Liver (tissue), 3 donors: ENCODE data around the gene GDF2.

ENCODE experiments used
- FOXA1 ChIP-seq: IDR thresholded peaks from 2 replicates; pipeline ENCODE4 v1.6.1; 2016; ENCODE audit warnings: antibody characterized with exemption
- GABPA ChIP-seq, 2 donors: IDR thresholded peaks in 1 of 2; conservative IDR thresholded peaks in 1 of 2; 2 replicates each; pipeline ENCODE4 v1.6.1; 2016; ENCODE audit warnings: antibody characterized with exemption in 2 of 2, mild to moderate bottlenecking in 1 of 2, moderate library complexity in 1 of 2
- NR2F2 ChIP-seq: IDR thresholded peaks from 2 replicates; pipeline ENCODE4 v1.6.1; 2016; ENCODE audit warnings: antibody characterized with exemption
- RAD21 ChIP-seq, 2 donors: IDR thresholded peaks; 2 replicates each; pipeline ENCODE4 v1.6.1; 2016; ENCODE audit warnings: antibody characterized with exemption in 2 of 2, mild to moderate bottlenecking in 2 of 2
- RXRA ChIP-seq, 2 donors: IDR thresholded peaks; 2 replicates each; pipeline ENCODE4 v1.6.1; 2017 to 2018; ENCODE audit warnings: antibody characterized with exemption in 2 of 2, mild to moderate bottlenecking in 1 of 2
- SP1 ChIP-seq: IDR thresholded peaks from 2 replicates; pipeline ENCODE4 v1.6.1; 2018; ENCODE audit warnings: antibody characterized with exemption, mild to moderate bottlenecking
- YY1 ChIP-seq: IDR thresholded peaks from 2 replicates; pipeline ENCODE4 v1.6.1; 2016; ENCODE audit warnings: antibody characterized with exemption, mild to moderate bottlenecking
- TF ChIP-seq, protein P1 (sequence below): fragments of 150-350 bp; IDR thresholded peaks from 2 replicates; pipeline ENCODE4 v1.5.1; 2017; ENCODE audit warnings: improper control_type of control experiment, low read depth, low read length; ENCODE audit not compliant: missing input control
- TF ChIP-seq, protein P2 (sequence below): IDR thresholded peaks from 2 replicates; pipeline ENCODE4 v1.6.1; 2016; ENCODE audit warnings: antibody characterized with exemption, mild to moderate bottlenecking
- TF ChIP-seq, protein P3 (sequence below): IDR thresholded peaks from 2 replicates; pipeline ENCODE4 v1.6.1; 2016; ENCODE audit warnings: antibody characterized with exemption
- donor health status: healthy.
- donor health status: healthy.

DNA sequence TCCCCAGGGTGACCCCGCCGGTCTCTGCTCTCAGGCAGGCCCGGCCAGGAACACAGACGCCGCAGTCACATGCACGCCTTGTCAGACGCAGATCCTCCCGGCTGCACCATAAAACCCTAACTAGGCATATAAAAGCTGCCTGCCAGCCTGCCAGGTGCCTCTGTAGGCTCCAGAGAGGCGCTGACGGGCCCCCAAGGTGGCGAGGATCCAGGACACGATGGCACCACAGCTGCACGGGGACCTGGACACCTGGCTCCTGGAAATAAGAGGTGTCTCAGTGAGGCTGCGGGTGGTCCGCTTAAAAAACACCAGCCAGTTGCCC, 44.1 kb upstream of the GDF2 start:
- TF ChIP-seq, protein P1, sequence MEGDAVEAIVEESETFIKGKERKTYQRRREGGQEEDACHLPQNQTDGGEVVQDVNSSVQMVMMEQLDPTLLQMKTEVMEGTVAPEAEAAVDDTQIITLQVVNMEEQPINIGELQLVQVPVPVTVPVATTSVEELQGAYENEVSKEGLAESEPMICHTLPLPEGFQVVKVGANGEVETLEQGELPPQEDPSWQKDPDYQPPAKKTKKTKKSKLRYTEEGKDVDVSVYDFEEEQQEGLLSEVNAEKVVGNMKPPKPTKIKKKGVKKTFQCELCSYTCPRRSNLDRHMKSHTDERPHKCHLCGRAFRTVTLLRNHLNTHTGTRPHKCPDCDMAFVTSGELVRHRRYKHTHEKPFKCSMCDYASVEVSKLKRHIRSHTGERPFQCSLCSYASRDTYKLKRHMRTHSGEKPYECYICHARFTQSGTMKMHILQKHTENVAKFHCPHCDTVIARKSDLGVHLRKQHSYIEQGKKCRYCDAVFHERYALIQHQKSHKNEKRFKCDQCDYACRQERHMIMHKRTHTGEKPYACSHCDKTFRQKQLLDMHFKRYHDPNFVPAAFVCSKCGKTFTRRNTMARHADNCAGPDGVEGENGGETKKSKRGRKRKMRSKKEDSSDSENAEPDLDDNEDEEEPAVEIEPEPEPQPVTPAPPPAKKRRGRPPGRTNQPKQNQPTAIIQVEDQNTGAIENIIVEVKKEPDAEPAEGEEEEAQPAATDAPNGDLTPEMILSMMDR, result no peak
- no peak for TF ChIP-seq GABPA (IDR thresholded peaks at IDR 0.05 in 1 of 2, conservative IDR thresholded peaks at IDR 0.05 in 1 of 2)
- TF ChIP-seq YY1, result no peak
- TF ChIP-seq, protein P2, sequence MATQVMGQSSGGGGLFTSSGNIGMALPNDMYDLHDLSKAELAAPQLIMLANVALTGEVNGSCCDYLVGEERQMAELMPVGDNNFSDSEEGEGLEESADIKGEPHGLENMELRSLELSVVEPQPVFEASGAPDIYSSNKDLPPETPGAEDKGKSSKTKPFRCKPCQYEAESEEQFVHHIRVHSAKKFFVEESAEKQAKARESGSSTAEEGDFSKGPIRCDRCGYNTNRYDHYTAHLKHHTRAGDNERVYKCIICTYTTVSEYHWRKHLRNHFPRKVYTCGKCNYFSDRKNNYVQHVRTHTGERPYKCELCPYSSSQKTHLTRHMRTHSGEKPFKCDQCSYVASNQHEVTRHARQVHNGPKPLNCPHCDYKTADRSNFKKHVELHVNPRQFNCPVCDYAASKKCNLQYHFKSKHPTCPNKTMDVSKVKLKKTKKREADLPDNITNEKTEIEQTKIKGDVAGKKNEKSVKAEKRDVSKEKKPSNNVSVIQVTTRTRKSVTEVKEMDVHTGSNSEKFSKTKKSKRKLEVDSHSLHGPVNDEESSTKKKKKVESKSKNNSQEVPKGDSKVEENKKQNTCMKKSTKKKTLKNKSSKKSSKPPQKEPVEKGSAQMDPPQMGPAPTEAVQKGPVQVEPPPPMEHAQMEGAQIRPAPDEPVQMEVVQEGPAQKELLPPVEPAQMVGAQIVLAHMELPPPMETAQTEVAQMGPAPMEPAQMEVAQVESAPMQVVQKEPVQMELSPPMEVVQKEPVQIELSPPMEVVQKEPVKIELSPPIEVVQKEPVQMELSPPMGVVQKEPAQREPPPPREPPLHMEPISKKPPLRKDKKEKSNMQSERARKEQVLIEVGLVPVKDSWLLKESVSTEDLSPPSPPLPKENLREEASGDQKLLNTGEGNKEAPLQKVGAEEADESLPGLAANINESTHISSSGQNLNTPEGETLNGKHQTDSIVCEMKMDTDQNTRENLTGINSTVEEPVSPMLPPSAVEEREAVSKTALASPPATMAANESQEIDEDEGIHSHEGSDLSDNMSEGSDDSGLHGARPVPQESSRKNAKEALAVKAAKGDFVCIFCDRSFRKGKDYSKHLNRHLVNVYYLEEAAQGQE, result no peak
- TF ChIP-seq RXRA (IDR thresholded peaks at IDR 0.05), result no peak
- TF ChIP-seq RAD21 (IDR thresholded peaks at IDR 0.05), result no peak
- TF ChIP-seq, protein P3, sequence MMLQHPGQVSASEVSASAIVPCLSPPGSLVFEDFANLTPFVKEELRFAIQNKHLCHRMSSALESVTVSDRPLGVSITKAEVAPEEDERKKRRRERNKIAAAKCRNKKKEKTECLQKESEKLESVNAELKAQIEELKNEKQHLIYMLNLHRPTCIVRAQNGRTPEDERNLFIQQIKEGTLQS, result no peak
- TF ChIP-seq NR2F2, result no peak
- no peak for TF ChIP-seq FOXA1
- no peak for TF ChIP-seq SP1
